D721Med (cell line): ENCODE results near the gene PLCB1.
"Not testable (repeated sequence)": the region's sequence is repeated elsewhere in the genome, so short reads cannot be mapped to it uniquely, and the experiment has no call there.

Experiments used
- DNase-seq: peaks from one replicate; pipeline ENCODE4 v3.0.0; 2011; ENCODE audit warnings: low spot score; ENCODE audit not compliant: insufficient read length
- FAIRE-seq: peaks from 2 replicates; lab custom pipeline; 2011; peaks lifted over from hg19 to GRCh38; lab: Jason Lieb, UNC
- CTCF ChIP-seq: IDR thresholded peaks from 2 replicates; pipeline ENCODE4 v1.5.1; 2012; ENCODE audit warnings: mild to moderate bottlenecking, control low read depth; ENCODE audit not compliant: insufficient read depth; ENCODE audit errors: missing control alignments

Gene PLCB1

GRCh38 chr20:8375898-8376297 lies 243.8 kb downstream of the PLCB1 start:
- FAIRE-seq (no peak), DNase-seq (no peak)
- TF ChIP-seq CTCF = no peak

- FAIRE-seq = no peak
- DNase-seq = no peak
- TF ChIP-seq CTCF = no peak
Observed at GRCh38 chr20:8376940-8377339, 244.9 kb downstream of the PLCB1 start.

- FAIRE-seq, DNase-seq: not testable (repeated sequence)
Observed at GRCh38 chr20:8379125-8379524, 247.1 kb downstream of the PLCB1 start.

DNA sequence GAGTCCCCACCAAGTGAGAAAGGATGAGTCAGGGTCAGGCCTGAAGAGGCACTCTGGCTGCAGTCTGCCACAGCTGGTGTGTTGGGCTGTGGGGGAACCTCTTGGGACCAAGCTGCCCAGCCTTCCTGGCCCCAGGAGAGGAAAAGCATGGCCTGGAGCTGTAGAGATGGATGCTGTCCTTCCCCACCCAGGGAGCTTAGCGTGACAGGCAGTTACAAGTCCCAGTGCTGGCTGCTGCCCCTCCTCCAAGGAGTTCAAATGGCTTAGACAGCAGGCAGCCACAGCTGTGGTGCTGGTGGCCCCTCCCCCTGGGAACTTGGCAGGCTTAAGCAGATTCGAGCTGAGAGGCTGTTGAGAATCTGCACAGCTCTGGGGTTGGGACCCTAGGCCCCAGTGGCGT lies 253.2 kb downstream of the PLCB1 start:
- FAIRE-seq (no peak), DNase-seq (no peak)
- TF ChIP-seq CTCF = no peak

DNA sequence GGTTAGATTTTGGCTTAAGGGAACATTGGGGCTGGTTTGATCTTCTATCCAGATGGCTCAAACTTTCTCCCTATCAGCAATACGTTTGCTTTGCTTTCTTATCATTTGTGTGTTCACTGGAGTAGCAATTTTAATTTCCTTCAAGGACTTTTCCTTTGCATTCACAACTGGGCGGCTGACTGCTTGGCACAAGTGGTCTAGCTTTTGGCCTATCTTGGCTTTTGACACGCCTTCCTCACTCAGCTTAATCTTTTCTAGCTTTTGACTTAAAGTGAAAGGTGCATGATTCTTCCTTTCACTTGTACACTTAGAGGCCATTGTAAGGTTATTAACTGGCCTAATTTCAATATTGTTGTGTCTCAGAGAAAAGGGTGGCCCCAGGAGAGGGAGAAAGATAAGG lies 254.9 kb downstream of the PLCB1 start:
- no peak for FAIRE-seq
- TF ChIP-seq CTCF = no peak
- no peak for DNase-seq

DNA sequence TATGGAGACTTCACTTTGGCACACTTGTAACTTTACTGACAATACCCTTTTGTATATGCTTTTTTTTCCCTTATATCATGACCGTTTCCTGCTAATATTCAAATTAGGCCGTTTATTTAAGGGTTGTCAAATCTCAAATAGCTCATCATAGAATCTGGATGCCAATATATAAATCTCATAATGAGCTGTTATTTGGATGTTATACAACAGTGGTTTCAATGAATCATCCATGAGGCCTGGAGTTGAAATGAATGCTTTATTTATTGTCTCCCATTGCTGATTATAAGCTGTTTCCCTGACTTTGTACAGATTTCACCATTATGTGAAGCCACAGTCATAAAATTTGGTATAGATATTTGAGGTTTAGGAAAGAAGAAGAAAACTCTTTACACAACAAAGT lies 256.1 kb downstream of the PLCB1 start:
- no peak for DNase-seq
- no peak for FAIRE-seq
- TF ChIP-seq CTCF = no peak

DNA sequence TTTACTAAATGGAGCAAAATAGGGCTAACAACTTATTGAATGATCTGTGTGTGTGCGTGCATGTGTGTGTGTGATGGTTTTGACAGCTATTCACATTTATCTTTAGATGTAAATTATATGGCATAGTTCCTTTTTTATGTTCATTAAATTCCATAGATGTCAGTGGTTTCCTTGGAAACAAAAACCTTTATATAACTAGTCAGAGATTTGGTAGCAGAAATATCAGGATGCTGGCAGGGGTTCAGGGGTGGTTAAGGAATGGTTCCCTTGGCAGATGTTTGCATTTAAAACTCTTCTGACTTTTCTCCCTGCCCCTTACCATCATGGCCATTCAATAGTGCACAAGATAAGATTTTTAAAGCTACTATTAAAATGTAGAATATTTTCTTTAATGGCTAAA lies 256.6 kb downstream of the PLCB1 start:
- DNase-seq (no peak), FAIRE-seq (no peak)
- TF ChIP-seq CTCF = no peak
